ENCODE measurements around the gene DNM1L. TPM values are rescaled to one million over a fixed set of nuclear protein-coding genes. Genes with fewer than 3 reads are reported as not detected.

Gene DNM1L
- total RNA-seq, 1 donor from 2014 or later = 59.6 TPM

- no peak for TF ChIP-seq CTCF (IDR thresholded peaks at IDR 0.05; ENCODE audit: borderline replicate concordance)
- Histone ChIP-seq H3K4me1 (peaks cover 9% of the 10 kb centered on the region), H3K9me3 (replicated peaks) (peaks cover 4% of the 10 kb centered on the region), H3K27ac (replicated peaks) (no peak overlapping the region), H3K27me3 (ENCODE audit: low read depth) (no peaks in the 10 kb centered on the region), H3K4me3 (peak overlapping the region; percentile 32), H3K36me3 (no peaks in the 10 kb centered on the region)
- intact Hi-C loops (cut with micrococcal nuclease) = no loop called here
- DNase-seq = no peak
These were observed 13.1 kb upstream of the DNM1L start for GRCh38 chr12:32666018-32666417.

GRCh38 chr12:32669584-32669983, 9.5 kb upstream of the DNM1L start:
- intact Hi-C loops (cut with micrococcal nuclease) = no loop called here
- Histone ChIP-seq H3K27ac (replicated peaks) (no peak overlapping the region), H3K4me3 (no peak overlapping the region), H3K4me1 (peaks cover 3% of the 10 kb centered on the region), H3K36me3 (no peaks in the 10 kb centered on the region), H3K27me3 (ENCODE audit: low read depth) (no peaks in the 10 kb centered on the region), H3K9me3 (replicated peaks) (peaks cover 4% of the 10 kb centered on the region)
- TF ChIP-seq CTCF (IDR thresholded peaks at IDR 0.05; ENCODE audit: borderline replicate concordance) = no peak
- no peak for DNase-seq

- H3K4me1 ChIP-seq = peaks cover 3% of the 10 kb centered on the region
- H3K27me3 ChIP-seq (ENCODE audit: low read depth) = no peaks in the 10 kb centered on the region
- intact Hi-C loops (cut with micrococcal nuclease) = loop anchor here (5.0 kb wide), 1 partner anchor 305 kb away; no protein-coding TSS in a partner anchor
- peak; percentile 78 for TF ChIP-seq CTCF (IDR thresholded peaks at IDR 0.05; ENCODE audit: borderline replicate concordance)
- H3K36me3 ChIP-seq = no peaks in the 10 kb centered on the region
- no peak overlapping the region for H3K4me3 ChIP-seq
- no peak overlapping the region for H3K27ac ChIP-seq (replicated peaks)
- no peak for DNase-seq
- peaks cover 4% of the 10 kb centered on the region for H3K9me3 ChIP-seq (replicated peaks)
These were observed 6.9 kb upstream of the DNM1L start for GRCh38 chr12:32671930-32672780.

GRCh38 chr12:32679920-32680237, 778 bp downstream of the DNM1L start:
- no peaks in the 10 kb centered on the region for H3K27me3 ChIP-seq (ENCODE audit: low read depth)
- peaks cover 29% of the 10 kb centered on the region for H3K4me1 ChIP-seq
- no peaks in the 10 kb centered on the region for H3K36me3 ChIP-seq
- H3K9me3 ChIP-seq (replicated peaks) = no peaks in the 10 kb centered on the region
- TF ChIP-seq CTCF (IDR thresholded peaks at IDR 0.05; ENCODE audit: borderline replicate concordance) = no peak
- peak overlapping the region; percentile 90 for H3K4me3 ChIP-seq
- peak overlapping the region; percentile 97 for H3K27ac ChIP-seq (replicated peaks)
- no peak for DNase-seq
- intact Hi-C loops (cut with micrococcal nuclease) = no loop called here

GRCh38 chr12:32680787-32681186, 1.7 kb downstream of the DNM1L start:
- H3K27me3 ChIP-seq (ENCODE audit: low read depth) = no peaks in the 10 kb centered on the region
- H3K36me3 ChIP-seq = no peaks in the 10 kb centered on the region
- peak overlapping the region; percentile 90 for H3K4me3 ChIP-seq
- no peaks in the 10 kb centered on the region for H3K9me3 ChIP-seq (replicated peaks)
- H3K27ac ChIP-seq (replicated peaks) = peak overlapping the region; percentile 97
- no peak for TF ChIP-seq CTCF (IDR thresholded peaks at IDR 0.05; ENCODE audit: borderline replicate concordance)
- peaks cover 29% of the 10 kb centered on the region for H3K4me1 ChIP-seq
- DNase-seq = no peak
- intact Hi-C loops (cut with micrococcal nuclease) = no loop called here
